ENCODE measurements around the gene OR2T10. TPM values are rescaled to one million over a fixed set of nuclear protein-coding genes. Genes with fewer than 3 reads are reported as not detected.
"Not testable (repeated sequence)": the region's sequence is repeated elsewhere in the genome, so short reads cannot be mapped to it uniquely, and the experiment has no call there.

OR2T10 gene
- total RNA-seq, 1 donor from 2014 or later, result 3.1 TPM

GRCh38 chr1:248570811-248571210, 26.7 kb downstream of the OR2T10 start:
- CTCF ChIA-PET; H3K36me3 Mint-ChIP-seq (ENCODE audit: low read depth); DNase-seq; H3K4me1 Mint-ChIP-seq; H3K27me3 Mint-ChIP-seq; H3K4me3 Mint-ChIP-seq; H3K9me3 Mint-ChIP-seq; H3K27ac Mint-ChIP-seq; intact Hi-C loops (cut with micrococcal nuclease); POLR2A ChIA-PET; ATAC-seq (ENCODE audit: low read depth): not testable (repeated sequence)

- intact Hi-C loops (cut with micrococcal nuclease); H3K9me3 Mint-ChIP-seq; ATAC-seq (ENCODE audit: low read depth); DNase-seq; H3K27ac Mint-ChIP-seq; H3K4me1 Mint-ChIP-seq; H3K27me3 Mint-ChIP-seq; H3K36me3 Mint-ChIP-seq (ENCODE audit: low read depth); POLR2A ChIA-PET; CTCF ChIA-PET; H3K4me3 Mint-ChIP-seq: not testable (repeated sequence)
These were observed 28.5 kb downstream of the OR2T10 start for GRCh38 chr1:248569049-248569448.

GRCh38 chr1:248565530-248566373, 31.7 kb downstream of the OR2T10 start:
- intact Hi-C loops (cut with micrococcal nuclease); H3K27ac Mint-ChIP-seq; H3K9me3 Mint-ChIP-seq; DNase-seq; CTCF ChIA-PET; H3K4me1 Mint-ChIP-seq; H3K36me3 Mint-ChIP-seq (ENCODE audit: low read depth); ATAC-seq (ENCODE audit: low read depth); POLR2A ChIA-PET; H3K27me3 Mint-ChIP-seq: not testable (repeated sequence)
- H3K4me3 Mint-ChIP-seq, result peak overlapping the region; percentile 47

GRCh38 chr1:248562672-248563071, 34.8 kb downstream of the OR2T10 start, which contains the start of gene OR2T29:
Gene OR2T29 (minus strand): TSS chr1:248562772. CDS start chr1:248559491, 3,281 bp downstream.
- POLR2A ChIA-PET; H3K9me3 Mint-ChIP-seq; ATAC-seq (ENCODE audit: low read depth); H3K27me3 Mint-ChIP-seq; H3K36me3 Mint-ChIP-seq (ENCODE audit: low read depth); intact Hi-C loops (cut with micrococcal nuclease); CTCF ChIA-PET; DNase-seq; H3K4me3 Mint-ChIP-seq; H3K27ac Mint-ChIP-seq; H3K4me1 Mint-ChIP-seq: not testable (repeated sequence)

- intact Hi-C loops (cut with micrococcal nuclease); H3K9me3 Mint-ChIP-seq; H3K36me3 Mint-ChIP-seq (ENCODE audit: low read depth); ATAC-seq (ENCODE audit: low read depth); H3K27ac Mint-ChIP-seq; H3K4me3 Mint-ChIP-seq; POLR2A ChIA-PET; DNase-seq; H3K4me1 Mint-ChIP-seq; CTCF ChIA-PET; H3K27me3 Mint-ChIP-seq: not testable (repeated sequence)
These were observed 46.5 kb downstream of the OR2T10 start for GRCh38 chr1:248551027-248551426.

- intact Hi-C loops (cut with micrococcal nuclease); CTCF ChIA-PET; DNase-seq; H3K4me1 Mint-ChIP-seq; H3K36me3 Mint-ChIP-seq (ENCODE audit: low read depth); POLR2A ChIA-PET; H3K27ac Mint-ChIP-seq; H3K9me3 Mint-ChIP-seq; H3K4me3 Mint-ChIP-seq; H3K27me3 Mint-ChIP-seq; ATAC-seq (ENCODE audit: low read depth): not testable (repeated sequence)
These were observed 50.1 kb downstream of the OR2T10 start for GRCh38 chr1:248547383-248547782.

Other genes with a start within 250 kb of the OR2T10 start
- not detected in 2 replicates for gene OR14C36, start 248.9 kb downstream of the OR2T10 start, total RNA-seq
- gene OR2T4, start 236.0 kb downstream of the OR2T10 start, total RNA-seq, result not detected in 2 replicates
- not detected in 2 replicates for gene OR2T6, start 222.0 kb downstream of the OR2T10 start, total RNA-seq
- not detected in 2 replicates for gene OR2T1, start 194.7 kb downstream of the OR2T10 start, total RNA-seq
- gene OR2T2, start 152.1 kb downstream of the OR2T10 start, total RNA-seq, result 3.2 and 4.1 TPM in 2 replicates
- 1.00 and 1.5 TPM in 2 replicates for gene OR2T3, start 124.3 kb downstream of the OR2T10 start, total RNA-seq
- not detected in 2 replicates for gene OR2T5, start 109.1 kb downstream of the OR2T10 start, total RNA-seq
- gene OR2G6, start 89.6 kb downstream of the OR2T10 start, total RNA-seq, result 0.59 and 1.00 TPM in 2 replicates
- gene OR2T29, start 34.9 kb downstream of the OR2T10 start, total RNA-seq, result 2.0 and 2.1 TPM in 2 replicates
- gene OR2T34, start 22.9 kb downstream of the OR2T10 start, total RNA-seq, result 0.54 and 0.80 TPM in 2 replicates
- gene OR2T11, start 37.4 kb upstream of the OR2T10 start, total RNA-seq, result 1.7 and 4.3 TPM in 2 replicates
- 0.29 and 1.6 TPM in 2 replicates for gene OR2T35, start 47.6 kb upstream of the OR2T10 start, total RNA-seq
- 0.22 TPM in 1 of 2 replicates, not detected in the other for gene OR2T27, start 57.8 kb upstream of the OR2T10 start, total RNA-seq
- gene OR14I1, start 105.1 kb upstream of the OR2T10 start, total RNA-seq, result not detected in 2 replicates
- gene LYPD8, start 158.1 kb upstream of the OR2T10 start, total RNA-seq, result not detected in 2 replicates
- 26.3 and 27.3 TPM in 2 replicates for gene SH3BP5L, start 228.2 kb upstream of the OR2T10 start, total RNA-seq
- gene ZNF672, start 240.5 kb upstream of the OR2T10 start, total RNA-seq, result 47.0 and 52.2 TPM in 2 replicates